Progenitor cell of endocrine pancreas (in vitro differentiated cells): Measurements from ENCODE around the gene FABP1. TPM values are rescaled to one million over a fixed set of nuclear protein-coding genes. Genes with fewer than 3 reads are reported as not detected.

Experiments used
- DNase-seq: peaks from one replicate; pipeline ENCODE4 v3.0.0; 2021; ENCODE audit warnings: low spot score; ENCODE audit not compliant: unreplicated experiment
- H3K27ac Mint-ChIP-seq: 2 replicates; pipeline ENCODE4 v1.8.0; 2021; ENCODE audit warnings: mild to moderate bottlenecking, moderate library complexity, mixed read lengths
- H3K27me3 Mint-ChIP-seq: 2 replicates; pipeline ENCODE4 v1.8.0; 2021; ENCODE audit warnings: mixed read lengths
- H3K36me3 Mint-ChIP-seq: 2 replicates; pipeline ENCODE4 v1.8.0; 2022; ENCODE audit warnings: mixed read lengths; ENCODE audit not compliant: insufficient read depth
- H3K4me1 Mint-ChIP-seq: 2 replicates; pipeline ENCODE4 v1.8.0; 2021; ENCODE audit warnings: low read depth, mixed read lengths
- H3K4me3 Mint-ChIP-seq: 2 replicates; pipeline ENCODE4 v1.8.0; 2021; ENCODE audit warnings: low read depth, mild to moderate bottlenecking, moderate library complexity, mixed read lengths
- H3K9me3 Mint-ChIP-seq: 2 replicates; pipeline ENCODE4 v1.8.0; 2021; ENCODE audit warnings: low read depth, mixed read lengths
- CTCF ChIP-seq: fragments of 200-600 bp; sonication (generic); IDR thresholded peaks from one replicate; pipeline ENCODE4 v1.5.0; 2021; ENCODE audit warnings: antibody characterized with exemption, mild to moderate bottlenecking; ENCODE audit not compliant: unreplicated experiment
- total RNA-seq: library from RNA; stranded (reverse); gene quantifications from 2 replicates; pipeline ENCODE4 v1.2.1, GENCODE V29; 2021

The FABP1 gene
- total RNA-seq, 1 donor from 2014 or later = 4.5 TPM

DNA sequence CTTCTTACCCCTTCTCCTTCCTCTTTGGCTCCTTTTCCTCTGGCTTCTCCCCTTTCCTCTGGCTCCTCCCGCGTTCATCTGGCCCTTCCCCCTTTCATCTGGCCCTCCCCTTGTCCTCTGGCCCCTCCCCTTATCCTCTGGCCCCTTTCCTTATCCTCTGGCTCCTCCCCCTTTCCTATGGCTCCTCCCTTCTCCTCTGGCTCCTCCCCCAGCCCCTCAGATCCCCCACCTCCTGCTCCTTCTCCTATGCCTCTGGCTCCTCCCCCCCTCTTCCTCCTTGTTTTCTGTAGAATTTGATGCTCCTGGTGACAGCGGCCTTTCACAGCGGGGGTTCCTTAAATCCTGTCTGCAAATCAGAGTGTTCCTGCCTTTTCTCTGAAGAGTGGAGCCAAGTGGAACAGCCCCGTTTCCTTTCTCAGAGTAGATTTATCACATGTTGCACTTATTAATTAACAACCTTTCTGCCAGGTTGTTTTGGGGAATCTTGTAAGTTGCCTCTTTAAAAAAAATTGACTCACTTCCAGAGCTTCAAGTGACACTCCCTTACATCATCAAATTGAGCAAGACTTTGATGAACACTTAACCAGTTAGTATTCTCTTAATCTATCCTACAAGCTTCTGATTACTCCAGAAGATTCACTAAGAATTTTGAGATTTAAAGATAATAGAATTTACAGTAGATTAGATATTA is 27.9 kb downstream of the FABP1 start:
- TF ChIP-seq CTCF = no peak
- no peak for DNase-seq
- no peaks in the 10 kb centered on the region for H3K27me3 Mint-ChIP-seq
- H3K9me3 Mint-ChIP-seq = no peaks in the 10 kb centered on the region
- H3K27ac Mint-ChIP-seq = no peak overlapping the region
- H3K36me3 Mint-ChIP-seq = no peaks in the 10 kb centered on the region
- no peaks in the 10 kb centered on the region for H3K4me1 Mint-ChIP-seq
- no peak overlapping the region for H3K4me3 Mint-ChIP-seq

GRCh38 chr2:88098558-88098900 is 29.3 kb downstream of the FABP1 start:
- no peaks in the 10 kb centered on the region for H3K36me3 Mint-ChIP-seq
- H3K9me3 Mint-ChIP-seq = no peaks in the 10 kb centered on the region
- H3K4me1 Mint-ChIP-seq = no peaks in the 10 kb centered on the region
- no peak for TF ChIP-seq CTCF
- no peak for DNase-seq
- H3K27me3 Mint-ChIP-seq = no peaks in the 10 kb centered on the region
- H3K4me3 Mint-ChIP-seq = no peak overlapping the region
- H3K27ac Mint-ChIP-seq = no peak overlapping the region

- H3K4me1 Mint-ChIP-seq = no peaks in the 10 kb centered on the region
- H3K9me3 Mint-ChIP-seq = no peaks in the 10 kb centered on the region
- no peak overlapping the region for H3K27ac Mint-ChIP-seq
- H3K36me3 Mint-ChIP-seq = no peaks in the 10 kb centered on the region
- DNase-seq = no peak
- H3K27me3 Mint-ChIP-seq = no peaks in the 10 kb centered on the region
- TF ChIP-seq CTCF = no peak
- no peak overlapping the region for H3K4me3 Mint-ChIP-seq
Observed at GRCh38 chr2:88097891-88098557, 29.8 kb downstream of the FABP1 start.

- H3K36me3 Mint-ChIP-seq = no peaks in the 10 kb centered on the region
- H3K4me1 Mint-ChIP-seq = no peaks in the 10 kb centered on the region
- H3K27me3 Mint-ChIP-seq = no peaks in the 10 kb centered on the region
- TF ChIP-seq CTCF = no peak
- no peak for DNase-seq
- no peak overlapping the region for H3K4me3 Mint-ChIP-seq
- no peaks in the 10 kb centered on the region for H3K9me3 Mint-ChIP-seq
- no peak overlapping the region for H3K27ac Mint-ChIP-seq
Observed at GRCh38 chr2:88097192-88097591, 30.7 kb downstream of the FABP1 start.

DNA sequence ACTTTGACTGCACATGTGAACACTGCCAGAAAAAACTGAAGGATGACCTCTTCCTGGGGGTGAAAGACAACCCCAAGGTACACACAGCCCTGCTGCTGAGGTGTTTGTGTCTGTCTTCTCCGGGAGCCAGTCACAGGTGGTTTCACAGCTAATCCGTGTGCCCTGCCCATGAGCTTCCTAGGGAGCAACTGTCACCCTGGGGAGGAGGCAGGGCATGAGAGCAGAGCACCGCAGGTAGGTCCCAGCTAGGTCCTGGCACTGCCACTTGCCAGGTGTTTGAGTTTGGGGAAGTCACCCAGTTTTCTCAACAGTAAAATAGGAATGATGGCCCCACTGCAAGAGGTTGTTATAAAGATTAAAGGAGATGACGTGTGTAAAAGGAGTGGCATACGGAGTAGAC is 31.2 kb downstream of the FABP1 start:
- DNase-seq = no peak
- Mint-ChIP-seq H3K36me3 (no peaks in the 10 kb centered on the region), H3K4me1 (no peaks in the 10 kb centered on the region), H3K4me3 (no peak overlapping the region), H3K27me3 (no peaks in the 10 kb centered on the region), H3K27ac (no peak overlapping the region), H3K9me3 (no peaks in the 10 kb centered on the region)
- no peak for TF ChIP-seq CTCF
